CD14-positive monocyte (primary cell): ENCODE results near the gene DLGAP1. TPM values are rescaled to one million over a fixed set of nuclear protein-coding genes. Genes with fewer than 3 reads are reported as not detected.

Experiments
- DNase-seq, 3 donors: peaks; one replicate each; pipeline ENCODE4 v3.0.0-alpha.2; 2011 to 2022
- H2AFZ ChIP-seq: 2 replicates; pipeline ENCODE4 v1.6.0; 2012; ENCODE audit warnings: mild to moderate bottlenecking, low read depth, low read length, inconsistent platforms; ENCODE audit not compliant: insufficient read depth, poor library complexity, severe bottlenecking
- H3K27ac ChIP-seq, 2 donors: 1 replicate in 1 of 2; 2 replicates in 1 of 2; pipeline ENCODE4 v1.5.1; 2012 to 2013; ENCODE audit warnings: low read length in 2 of 2, control low read depth in 1 of 2, inconsistent platforms in 1 of 2, low read depth in 1 of 2, mild to moderate bottlenecking in 1 of 2
- H3K27me3 ChIP-seq, 2 donors: one replicate each; pipeline versions ENCODE4 v1.6.0 to v1.6.1; 2011 to 2013; ENCODE audit warnings: low read length in 2 of 2; ENCODE audit not compliant: control insufficient read depth in 2 of 2, insufficient read depth in 2 of 2
- H3K36me3 ChIP-seq, 2 donors: replicated peaks in 1 of 2; 1 replicate in 1 of 2; 2 replicates in 1 of 2; pipeline versions ENCODE4 v1.5.1 to v1.6.1; 2012 to 2013; ENCODE audit warnings: low read length in 2 of 2, control low read depth in 1 of 2, inconsistent platforms in 1 of 2, mild to moderate bottlenecking in 1 of 2; ENCODE audit not compliant: insufficient read depth in 2 of 2, control insufficient read depth in 1 of 2
- H3K4me1 ChIP-seq, 2 donors: 1 replicate in 1 of 2; 2 replicates in 1 of 2; pipeline versions ENCODE4 v1.5.1 to v1.6.1; 2012 to 2013; ENCODE audit warnings: low read length in 2 of 2, control low read depth in 1 of 2, inconsistent platforms in 1 of 2, mild to moderate bottlenecking in 1 of 2, moderate library complexity in 1 of 2; ENCODE audit not compliant: insufficient read depth in 2 of 2, control insufficient read depth in 1 of 2
- H3K4me2 ChIP-seq: replicated peaks from 2 replicates; pipeline ENCODE3; 2012; ENCODE audit warnings: low read length, moderate library complexity, mild to moderate bottlenecking; ENCODE audit not compliant: poor library complexity, severe bottlenecking; ENCODE audit errors: extremely low read depth
- H3K4me3 ChIP-seq, 3 experiments: fragments of 200-600 bp in 1 of 3; sonication (generic) in 1 of 3; replicated peaks in 1 of 3; 1 replicate in 2 of 3; 2 replicates in 1 of 3; pipeline ENCODE4 v1.5.1; 2011 to 2013; ENCODE audit warnings: low read length in 3 of 3, mild to moderate bottlenecking in 3 of 3, control low read depth in 2 of 3, low read depth in 2 of 3, inconsistent platforms in 1 of 3, moderate library complexity in 1 of 3
- H3K79me2 ChIP-seq: 2 replicates; pipeline ENCODE4 v1.6.0; 2012; ENCODE audit warnings: mild to moderate bottlenecking, control low read depth, inconsistent platforms, low read length, moderate library complexity; ENCODE audit not compliant: insufficient read depth
- H3K9ac ChIP-seq: 2 replicates; pipeline ENCODE4 v1.6.0; 2017; ENCODE audit warnings: low read length, mild to moderate bottlenecking; ENCODE audit not compliant: insufficient read depth, poor library complexity, severe bottlenecking
- H3K9me3 ChIP-seq, 2 donors: replicated peaks in 1 of 2; 1 replicate in 1 of 2; 2 replicates in 1 of 2; pipeline versions ENCODE4 v1.5.1 to v1.6.1; 2012 to 2013; ENCODE audit warnings: low read length in 2 of 2, control low read depth in 1 of 2; ENCODE audit not compliant: control insufficient read depth in 1 of 2, insufficient read depth in 1 of 2
- H4K20me1 ChIP-seq: 2 replicates; pipeline ENCODE4 v1.6.0; 2012; ENCODE audit warnings: mild to moderate bottlenecking, low read length, control low read depth, moderate library complexity; ENCODE audit not compliant: insufficient read depth
- H3K27ac Mint-ChIP-seq, 7 donors: one replicate each; pipeline ENCODE4 v1.8.0; 2020; ENCODE audit warnings: mild to moderate bottlenecking in 7 of 7, mixed read lengths in 7 of 7, moderate library complexity in 6 of 7, inconsistent platforms in 2 of 7
- H3K27me3 Mint-ChIP-seq, 3 donors: one replicate each; pipeline ENCODE4 v1.8.0; 2021 to 2022; ENCODE audit warnings: low read depth in 3 of 3, mild to moderate bottlenecking in 3 of 3, mixed read lengths in 3 of 3, moderate library complexity in 3 of 3, inconsistent platforms in 1 of 3
- H3K36me3 Mint-ChIP-seq, 2 donors: one replicate each; pipeline ENCODE4 v1.8.0; 2020; ENCODE audit warnings: mixed read lengths in 2 of 2, inconsistent platforms in 1 of 2, mild to moderate bottlenecking in 1 of 2
- H3K4me1 Mint-ChIP-seq: one replicate; pipeline ENCODE4 v1.8.0; 2020; ENCODE audit warnings: mild to moderate bottlenecking, mixed read lengths
- H3K4me3 Mint-ChIP-seq, 2 donors: one replicate each; pipeline ENCODE4 v1.8.0; 2020; ENCODE audit warnings: mild to moderate bottlenecking in 2 of 2, mixed read lengths in 2 of 2, moderate library complexity in 1 of 2
- H3K9me3 Mint-ChIP-seq, 7 donors: one replicate each; pipeline ENCODE4 v1.8.0; 2020 to 2022; ENCODE audit warnings: mixed read lengths in 7 of 7, mild to moderate bottlenecking in 6 of 7, moderate library complexity in 6 of 7, inconsistent platforms in 2 of 7
- WGBS: methylation state at CpG from one replicate; pipeline ENCODE4 v1.1.5; 2013; ENCODE audit warnings: missing lambda C conversion rate; ENCODE audit not compliant: insufficient coverage; 5-methylcytosine and 5-hydroxymethylcytosine counted together
- intact Hi-C, 2 donors: fragments of 100-400 bp; cut with micrococcal nuclease; formaldehyde crosslinking; loops; one replicate each; pipeline versions ENCODE4 v1.15.0 to v1.15.1; 2023
- polyA plus RNA-seq, 3 donors: library from polyadenylated mRNA; depleted of rRNA in 1 of 3; unstranded in 2 of 3; stranded (reverse) in 1 of 3; fragments of 300-500 nt in 2 of 3; fragments of >200 nt in 1 of 3; fragmentation: Illumina TruSeq in 2 of 3; gene quantifications; 1 replicate in 2 of 3; 2 replicates in 1 of 3; pipeline ENCODE4 v1.2.3, GENCODE V29; 2012 to 2021
- TF ChIP-seq, protein P1 (sequence below): fragments of 200-600 bp; IDR thresholded peaks from one replicate; pipeline ENCODE4 v1.8.0; 2022; ENCODE audit warnings: antibody characterized with exemption, mild to moderate bottlenecking

Gene DLGAP1
- polyA plus RNA-seq, 3 donors, result 0.09 to 0.42 TPM; not detected in 1

DNA sequence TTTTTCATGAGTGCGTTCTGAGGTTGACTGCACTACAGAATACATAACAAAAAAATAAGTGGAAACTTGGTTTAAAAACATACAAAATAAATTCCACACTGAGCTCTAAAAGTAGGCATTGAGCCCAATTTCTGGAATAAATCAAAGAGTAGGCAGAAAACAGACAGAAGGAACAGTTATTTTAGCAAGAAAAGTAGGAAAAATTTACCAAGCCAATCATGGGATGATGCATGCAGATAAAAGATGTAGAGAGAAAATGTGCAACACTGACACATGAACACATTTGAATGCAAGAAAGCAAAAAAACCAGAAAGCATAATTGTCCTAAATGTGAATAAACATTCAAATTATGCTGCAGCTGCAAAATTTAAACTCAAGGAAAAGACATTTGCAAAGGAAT lies 308.3 kb downstream of the DLGAP1 start:
- DNase-seq, result no peak
- Histone ChIP-seq H3K9ac (no peak overlapping the region), H3K36me3 (no peaks in the 10 kb centered on the region), H2AFZ (no peak overlapping the region), H4K20me1 (no peaks in the 10 kb centered on the region), H3K27ac (no peak overlapping the region), H3K9me3 (peaks cover 0 to 3% of the 10 kb centered on the region in 2 donors), H3K27me3 (no peaks in the 10 kb centered on the region), H3K4me1 (no peaks in the 10 kb centered on the region), H3K79me2 (no peaks in the 10 kb centered on the region), H3K4me3 (no peak overlapping the region), H3K4me2 (no peak overlapping the region)
- no peak overlapping the region for H3K27ac Mint-ChIP-seq
- TF ChIP-seq, protein P1, sequence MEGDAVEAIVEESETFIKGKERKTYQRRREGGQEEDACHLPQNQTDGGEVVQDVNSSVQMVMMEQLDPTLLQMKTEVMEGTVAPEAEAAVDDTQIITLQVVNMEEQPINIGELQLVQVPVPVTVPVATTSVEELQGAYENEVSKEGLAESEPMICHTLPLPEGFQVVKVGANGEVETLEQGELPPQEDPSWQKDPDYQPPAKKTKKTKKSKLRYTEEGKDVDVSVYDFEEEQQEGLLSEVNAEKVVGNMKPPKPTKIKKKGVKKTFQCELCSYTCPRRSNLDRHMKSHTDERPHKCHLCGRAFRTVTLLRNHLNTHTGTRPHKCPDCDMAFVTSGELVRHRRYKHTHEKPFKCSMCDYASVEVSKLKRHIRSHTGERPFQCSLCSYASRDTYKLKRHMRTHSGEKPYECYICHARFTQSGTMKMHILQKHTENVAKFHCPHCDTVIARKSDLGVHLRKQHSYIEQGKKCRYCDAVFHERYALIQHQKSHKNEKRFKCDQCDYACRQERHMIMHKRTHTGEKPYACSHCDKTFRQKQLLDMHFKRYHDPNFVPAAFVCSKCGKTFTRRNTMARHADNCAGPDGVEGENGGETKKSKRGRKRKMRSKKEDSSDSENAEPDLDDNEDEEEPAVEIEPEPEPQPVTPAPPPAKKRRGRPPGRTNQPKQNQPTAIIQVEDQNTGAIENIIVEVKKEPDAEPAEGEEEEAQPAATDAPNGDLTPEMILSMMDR, result no peak
- H3K36me3 Mint-ChIP-seq, result no peaks in the 10 kb centered on the region
- peaks cover 0 to 3% (median 1%) of the 10 kb centered on the region in 3 donors for H3K27me3 Mint-ChIP-seq
- intact Hi-C loops, result no loop called here
- no CpG with 5 or more reads among the region's 1 CpG for WGBS
- H3K4me3 Mint-ChIP-seq, result no peak overlapping the region
- H3K9me3 Mint-ChIP-seq, result peaks cover 0 to 4% (median 0%) of the 10 kb centered on the region in 7 donors
- H3K4me1 Mint-ChIP-seq, result no peaks in the 10 kb centered on the region

GRCh38 chr18:4144201-4144600 lies 310.9 kb downstream of the DLGAP1 start:
- no CpG with 5 or more reads among the region's 1 CpG for WGBS
- no peaks in the 10 kb centered on the region for H3K4me1 ChIP-seq
- no peak overlapping the region for H3K4me3 ChIP-seq
- H3K4me2 ChIP-seq, result no peak overlapping the region
- peaks cover 0 to 3% of the 10 kb centered on the region in 2 donors for H3K9me3 ChIP-seq
- TF ChIP-seq, protein P1, result no peak
- H2AFZ ChIP-seq, result no peak overlapping the region
- H3K9ac ChIP-seq, result no peak overlapping the region
- H3K36me3 Mint-ChIP-seq, result no peaks in the 10 kb centered on the region
- H3K27me3 Mint-ChIP-seq, result peaks cover 0 to 3% (median 2%) of the 10 kb centered on the region in 3 donors
- intact Hi-C loops, result no loop called here
- H3K36me3 ChIP-seq, result no peaks in the 10 kb centered on the region
- H3K4me1 Mint-ChIP-seq, result no peaks in the 10 kb centered on the region
- no peaks in the 10 kb centered on the region for H3K27me3 ChIP-seq
- DNase-seq, result no peak
- H3K4me3 Mint-ChIP-seq, result no peak overlapping the region
- H3K79me2 ChIP-seq, result no peaks in the 10 kb centered on the region
- no peak overlapping the region for H3K27ac ChIP-seq
- H3K27ac Mint-ChIP-seq, result no peak overlapping the region
- peaks cover 0 to 4% (median 2%) of the 10 kb centered on the region in 7 donors for H3K9me3 Mint-ChIP-seq
- H4K20me1 ChIP-seq, result no peaks in the 10 kb centered on the region
